GM18526 (cell line): ENCODE data around the gene LILRA6.

Experiments
- POLR2A ChIP-seq: IDR thresholded peaks from 3 replicates; pipeline ENCODE4 v1.6.1; 2011; ENCODE audit not compliant: insufficient read length; ENCODE audit errors: extremely low read depth

The LILRA6 gene

GRCh38 chr19:54218960-54219661, 23.5 kb downstream of the LILRA6 start:
- TF ChIP-seq POLR2A: no peak

DNA sequence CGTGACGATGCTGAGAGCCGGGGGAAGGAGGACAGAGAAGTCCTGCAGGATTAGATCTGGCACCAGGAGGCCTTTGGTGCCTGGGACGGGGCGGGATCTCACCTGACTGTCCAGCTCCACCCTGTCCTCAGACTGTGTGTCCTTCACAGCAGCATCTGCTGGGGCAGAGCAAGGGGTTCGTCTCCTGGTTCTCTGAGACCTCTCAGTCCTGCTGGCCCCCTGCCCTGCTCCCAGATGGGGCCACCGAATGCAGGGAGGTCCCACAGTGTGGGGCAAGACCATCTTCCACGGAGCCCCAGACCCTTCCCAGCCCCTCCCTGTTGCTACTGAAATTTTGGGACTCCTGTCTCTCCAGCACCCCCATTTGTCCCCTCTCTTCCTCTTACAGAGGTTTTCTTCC, 24.3 kb downstream of the LILRA6 start:
- no peak for TF ChIP-seq POLR2A

DNA sequence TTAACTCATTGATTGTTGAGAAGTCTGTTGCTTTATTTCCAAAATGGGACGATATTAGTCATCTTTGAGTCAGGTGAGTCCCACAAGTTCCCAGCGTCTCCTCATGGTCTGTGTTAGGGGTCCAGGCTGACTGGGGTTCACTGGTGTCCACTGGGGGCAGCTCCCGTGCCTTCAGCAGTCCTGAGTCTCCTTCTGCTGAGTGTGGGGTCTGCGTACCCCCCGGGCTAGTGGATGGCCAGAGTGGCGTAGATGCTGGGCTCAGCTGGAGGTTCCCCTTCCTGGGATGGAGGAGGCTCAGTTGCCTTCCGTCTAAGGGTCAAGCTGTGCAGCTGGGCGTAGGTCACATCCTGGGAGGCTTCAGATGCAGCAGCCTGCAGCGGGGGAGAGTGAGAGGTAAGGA, 25.7 kb downstream of the LILRA6 start:
- TF ChIP-seq POLR2A: no peak

- no peak for TF ChIP-seq POLR2A
Measured at GRCh38 chr19:54211235-54211634, 31.4 kb downstream of the LILRA6 start.

GRCh38 chr19:54209811-54210494, 32.6 kb downstream of the LILRA6 start:
- no peak for TF ChIP-seq POLR2A

GRCh38 chr19:54209058-54209810, 33.4 kb downstream of the LILRA6 start:
- peak; percentile 25 for TF ChIP-seq POLR2A

DNA sequence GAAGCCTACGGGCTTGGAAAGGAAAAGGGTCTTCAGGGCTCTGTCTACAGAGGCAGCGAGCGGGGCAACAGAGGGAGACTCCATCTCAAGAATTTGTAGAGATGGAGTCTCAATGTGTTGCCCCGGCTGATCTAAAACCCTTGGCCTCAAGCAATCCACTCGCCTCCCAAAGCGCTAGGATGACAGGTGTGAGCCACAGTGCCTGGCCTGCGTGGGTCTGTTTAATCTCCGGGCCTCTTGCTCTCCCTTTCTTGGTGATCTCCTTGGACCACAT, 33.9 kb downstream of the LILRA6 start:
- TF ChIP-seq POLR2A: no peak

DNA sequence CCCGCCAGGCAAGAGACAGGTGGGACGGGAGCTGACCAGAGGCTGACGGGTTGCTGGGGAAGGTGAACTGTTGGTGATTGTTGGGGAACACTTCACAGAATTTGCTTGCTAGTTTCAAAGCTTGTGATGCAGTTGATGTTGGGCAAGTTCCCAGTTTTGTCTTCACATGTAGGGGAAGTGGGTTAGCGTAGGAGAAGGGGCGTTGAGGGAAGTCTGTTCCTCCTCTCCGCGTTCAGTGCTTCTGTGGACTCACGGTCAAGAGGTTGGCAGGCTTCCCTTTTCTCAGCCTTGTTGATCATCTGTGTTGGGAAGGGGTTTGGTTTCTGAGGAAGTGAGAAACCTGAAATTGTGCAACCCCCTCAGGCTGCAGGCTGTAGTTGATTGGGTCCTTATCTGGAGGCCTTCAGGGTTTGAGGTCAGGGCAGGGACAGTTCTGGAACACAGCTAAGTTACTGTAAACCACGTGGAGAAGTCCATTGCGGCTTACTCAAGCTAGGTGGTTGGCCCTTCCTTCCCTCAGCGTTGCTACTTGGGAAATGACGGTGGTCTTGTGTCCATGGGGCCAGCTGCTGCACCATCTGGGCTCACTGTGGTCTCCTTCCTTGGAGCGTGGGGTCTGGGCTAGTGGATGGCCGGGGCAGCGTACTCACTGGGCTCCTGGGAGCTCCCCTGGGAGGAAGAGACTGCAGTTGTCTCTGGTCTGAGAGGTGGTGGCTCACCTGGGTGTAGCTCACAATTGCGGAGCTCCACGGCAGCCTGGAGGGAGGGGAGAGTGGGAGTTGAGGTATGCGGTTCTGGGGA, 34.4 kb downstream of the LILRA6 start:
- peak; percentile 54 for TF ChIP-seq POLR2A

DNA sequence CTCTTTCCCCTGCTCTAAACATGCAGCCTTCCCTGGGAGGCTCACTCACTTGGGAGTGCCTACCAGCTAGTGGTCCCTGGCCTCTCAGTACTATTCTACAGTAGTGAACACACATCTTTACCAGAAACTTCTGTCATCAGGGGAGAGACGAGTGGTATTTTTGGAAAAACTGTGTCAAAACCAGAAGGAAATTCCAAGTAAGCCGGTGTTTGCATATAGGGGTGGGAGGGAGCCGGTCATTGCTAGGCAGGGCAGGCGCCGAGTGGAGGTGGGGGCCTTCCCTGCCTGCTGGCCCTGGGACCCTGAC, 35.0 kb downstream of the LILRA6 start:
- no peak for TF ChIP-seq POLR2A

DNA sequence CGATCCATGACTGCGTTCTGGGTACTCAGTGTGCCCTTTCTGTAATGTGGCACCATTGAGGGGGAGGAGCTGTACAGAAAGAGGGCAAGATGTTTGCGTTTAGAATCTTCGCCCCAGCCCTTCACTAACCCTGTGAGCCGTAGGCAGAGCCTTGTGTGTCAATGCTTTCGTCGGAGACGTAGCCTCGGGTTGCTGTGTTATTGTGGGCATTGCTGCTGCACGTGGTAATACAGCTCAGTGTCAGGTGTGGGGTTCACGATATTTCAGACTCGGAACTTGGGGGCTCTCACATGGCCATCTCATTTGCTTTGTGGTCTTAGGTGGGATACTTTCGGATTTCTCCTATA, 35.8 kb downstream of the LILRA6 start:
- TF ChIP-seq POLR2A: no peak

GRCh38 chr19:54206030-54206830, 36.4 kb downstream of the LILRA6 start:
- no peak for TF ChIP-seq POLR2A

DNA sequence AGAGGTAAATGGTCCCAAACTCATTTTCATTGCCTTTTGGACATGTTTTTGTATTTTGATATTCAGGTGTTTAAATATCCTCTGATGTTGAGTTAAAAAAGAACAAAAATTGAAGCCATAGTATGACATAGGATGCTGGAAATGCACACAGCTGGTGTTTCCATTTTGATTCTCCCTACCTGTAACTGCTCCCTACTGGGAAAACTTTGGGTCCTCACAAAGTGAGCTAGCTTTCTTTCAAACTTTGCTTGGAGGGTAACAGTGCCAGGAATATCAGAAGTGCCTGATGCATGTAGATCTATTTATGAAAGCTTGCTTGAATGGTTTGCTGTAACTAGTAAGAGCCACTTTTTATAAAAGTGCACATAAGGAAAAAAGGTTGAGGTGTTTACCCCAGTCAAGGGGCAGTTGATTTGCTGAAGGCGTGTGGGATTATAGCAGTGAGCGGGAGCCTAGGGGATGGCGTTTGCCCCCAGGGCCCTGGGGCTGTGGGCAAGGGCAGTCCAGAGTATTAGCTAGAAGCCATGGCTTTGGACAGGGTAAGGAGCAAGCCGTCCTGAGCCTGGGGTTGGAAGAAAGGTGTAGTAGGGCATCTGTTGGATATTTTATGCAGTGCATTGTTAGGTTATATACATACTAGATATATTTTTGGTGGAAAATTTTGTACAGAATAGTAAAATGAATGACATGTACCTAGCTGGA, 37.7 kb downstream of the LILRA6 start:
- TF ChIP-seq POLR2A: no peak

GRCh38 chr19:54203151-54203611, 39.4 kb downstream of the LILRA6 start:
- no peak for TF ChIP-seq POLR2A

DNA sequence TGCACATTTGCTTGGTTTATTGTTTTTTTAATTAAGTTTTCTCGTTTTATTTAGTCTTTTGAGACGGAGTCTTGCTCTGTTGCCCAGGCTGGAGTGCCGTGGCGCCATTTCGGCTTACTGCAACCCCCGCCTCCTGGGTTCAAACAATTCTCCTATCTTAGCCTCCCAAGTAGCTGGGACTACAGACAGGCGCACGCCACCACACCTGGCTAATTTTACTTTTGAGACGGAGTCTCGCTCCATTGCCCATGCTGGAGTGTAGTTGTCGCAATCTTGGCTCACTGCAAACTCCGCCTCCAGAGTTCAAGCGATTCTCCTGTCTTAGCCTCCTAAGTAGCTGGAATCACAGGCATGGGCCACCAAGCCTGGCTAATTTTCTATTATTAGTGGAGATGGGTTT, 40.6 kb downstream of the LILRA6 start:
- TF ChIP-seq POLR2A: no peak
